Measurements from ENCODE around the gene UBE2Z. TPM values are rescaled to one million over a fixed set of nuclear protein-coding genes. Genes with fewer than 3 reads are reported as not detected.
A peak's percentile ranks its signal among the peaks of the same experiment; 100 is the strongest.

Gene UBE2Z
- total and polyA plus RNA-seq, 2 donors (not counting 1 experiment from before 2014, with no cell fraction given), result 56.2 to 121 TPM

DNA sequence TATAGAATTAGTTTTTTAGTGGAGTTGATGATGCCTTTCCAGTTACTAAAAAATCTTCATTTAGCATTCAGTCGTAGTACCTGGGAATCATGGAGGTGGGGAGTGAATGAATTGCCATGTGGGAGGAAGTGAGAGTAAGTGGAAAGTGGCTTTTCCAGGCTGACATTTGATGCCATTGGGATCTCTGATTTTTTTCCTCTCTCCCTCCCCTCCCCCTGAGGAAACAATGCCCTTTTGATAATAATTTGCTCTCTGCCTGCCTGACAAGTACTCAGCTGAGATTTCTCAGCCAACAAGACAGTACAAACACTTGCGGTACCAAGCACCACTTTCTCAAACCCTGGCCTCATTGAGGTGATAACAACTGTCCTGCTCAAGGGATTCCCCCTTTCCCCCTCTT lies 2.2 kb downstream of the UBE2Z start:
- H3K9me3 ChIP-seq (ENCODE audit: control extremely low read depth in 1 of 3, control insufficient read depth in 2 of 3, insufficient read depth in 1 of 3, low read length in 2 of 3), result no peaks in the 10 kb centered on the region
- peaks cover 61% of the 10 kb centered on the region for H4K20me1 ChIP-seq (ENCODE audit: control insufficient read depth, insufficient read depth, low read length, poor library complexity, severe bottlenecking)
- peaks cover 0 to 42% of the 10 kb centered on the region in 2 experiments for H3K36me3 ChIP-seq (replicated peaks in 1 of 2; ENCODE audit: control extremely low read depth in 1 of 2, control insufficient read depth in 1 of 2, extremely low read depth in 1 of 2, insufficient read depth in 2 of 2, low read length in 1 of 2)
- peak overlapping the region; percentile 84 for H3K4me2 ChIP-seq (replicated peaks; ENCODE audit: low read depth, low read length, poor library complexity, severe bottlenecking)
- H3K79me2 ChIP-seq (ENCODE audit: control insufficient read depth, insufficient read depth, low read length), result peaks cover 71% of the 10 kb centered on the region
- WGBS (ENCODE audit: insufficient coverage), result 86% methylated on average over 1 of the region's 2 CpGs
- H3K9ac ChIP-seq (ENCODE audit: low read length), result no peak overlapping the region
- no peak for TF ChIP-seq EZH2 (IDR thresholded peaks at IDR 0.05; ENCODE audit: borderline replicate concordance, insufficient read depth, low read depth, low read length, poor library complexity, severe bottlenecking)
- TF ChIP-seq, protein P1, sequence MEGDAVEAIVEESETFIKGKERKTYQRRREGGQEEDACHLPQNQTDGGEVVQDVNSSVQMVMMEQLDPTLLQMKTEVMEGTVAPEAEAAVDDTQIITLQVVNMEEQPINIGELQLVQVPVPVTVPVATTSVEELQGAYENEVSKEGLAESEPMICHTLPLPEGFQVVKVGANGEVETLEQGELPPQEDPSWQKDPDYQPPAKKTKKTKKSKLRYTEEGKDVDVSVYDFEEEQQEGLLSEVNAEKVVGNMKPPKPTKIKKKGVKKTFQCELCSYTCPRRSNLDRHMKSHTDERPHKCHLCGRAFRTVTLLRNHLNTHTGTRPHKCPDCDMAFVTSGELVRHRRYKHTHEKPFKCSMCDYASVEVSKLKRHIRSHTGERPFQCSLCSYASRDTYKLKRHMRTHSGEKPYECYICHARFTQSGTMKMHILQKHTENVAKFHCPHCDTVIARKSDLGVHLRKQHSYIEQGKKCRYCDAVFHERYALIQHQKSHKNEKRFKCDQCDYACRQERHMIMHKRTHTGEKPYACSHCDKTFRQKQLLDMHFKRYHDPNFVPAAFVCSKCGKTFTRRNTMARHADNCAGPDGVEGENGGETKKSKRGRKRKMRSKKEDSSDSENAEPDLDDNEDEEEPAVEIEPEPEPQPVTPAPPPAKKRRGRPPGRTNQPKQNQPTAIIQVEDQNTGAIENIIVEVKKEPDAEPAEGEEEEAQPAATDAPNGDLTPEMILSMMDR (IDR thresholded peaks at IDR 0.05), result no peak
- peak overlapping the region in 1 of 2 donors; percentile 82 for H3K27ac ChIP-seq (ENCODE audit: low read length in 2 of 2)
- no peak overlapping the region for H3K4me3 ChIP-seq (ENCODE audit: control extremely low read depth in 1 of 5, extremely low read depth in 1 of 5, insufficient read depth in 1 of 5, low read depth in 2 of 5, low read length in 4 of 5)
- Mint-ChIP-seq H3K27me3 (no peaks in the 10 kb centered on the region), H3K4me1 (peaks cover 62% of the 10 kb centered on the region), H3K27ac (peak overlapping the region; percentile 82), H3K9me3 (ENCODE audit: insufficient read depth) (no peaks in the 10 kb centered on the region), H3K4me3 (peak overlapping the region; percentile 92)
- ChIA-PET CTCF (interaction anchor here (0.8 kb wide), 1 partner anchor 26 kb away, joined by 3 read pairs; no protein-coding TSS in a partner anchor), POLR2A (no interaction called here)
- H2AFZ ChIP-seq (ENCODE audit: insufficient read depth, low read depth, low read length, poor library complexity, severe bottlenecking), result no peak overlapping the region
- intact Hi-C loops (cut with micrococcal nuclease), result no loop called here
- H3K27me3 ChIP-seq (replicated peaks in 1 of 4; ENCODE audit: control extremely low read depth in 1 of 4, control insufficient read depth in 3 of 4, insufficient read depth in 4 of 4, low read length in 3 of 4), result no peaks in the 10 kb centered on the region
- no peak for ATAC-seq (ENCODE audit: low read depth)
- no peak for DNase-seq
- peaks cover 36 to 41% of the 10 kb centered on the region in 2 donors for H3K4me1 ChIP-seq (ENCODE audit: control insufficient read depth in 2 of 2, insufficient read depth in 2 of 2, low read length in 2 of 2)

DNA sequence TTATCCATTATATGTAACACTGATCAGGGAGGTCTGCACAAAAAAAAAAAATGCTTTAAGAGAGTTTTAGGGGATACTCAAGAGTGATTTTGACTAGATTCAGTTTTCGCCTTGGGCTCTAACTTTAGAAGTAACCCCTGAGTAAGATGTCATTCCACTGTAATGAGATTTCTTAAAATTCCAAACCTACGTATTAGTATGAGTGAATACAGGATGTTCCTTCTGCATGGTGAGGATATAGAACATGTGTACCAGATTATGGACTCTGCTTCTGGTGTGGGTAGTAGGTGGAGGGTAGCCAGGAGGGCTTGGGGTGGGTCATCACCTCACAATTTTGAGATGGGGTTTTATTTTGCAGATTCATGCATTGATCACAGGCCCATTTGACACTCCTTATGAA lies 4.3 kb downstream of the UBE2Z start:
- Histone ChIP-seq H3K9ac (ENCODE audit: low read length) (no peak overlapping the region), H4K20me1 (ENCODE audit: control insufficient read depth, insufficient read depth, low read length, poor library complexity, severe bottlenecking) (peaks cover 66% of the 10 kb centered on the region), H3K27me3 (replicated peaks in 1 of 4; ENCODE audit: control extremely low read depth in 1 of 4, control insufficient read depth in 3 of 4, insufficient read depth in 4 of 4, low read length in 3 of 4) (no peaks in the 10 kb centered on the region), H3K4me2 (replicated peaks; ENCODE audit: low read depth, low read length, poor library complexity, severe bottlenecking) (no peak overlapping the region), H3K4me3 (ENCODE audit: control extremely low read depth in 1 of 5, extremely low read depth in 1 of 5, insufficient read depth in 1 of 5, low read depth in 2 of 5, low read length in 4 of 5) (no peak overlapping the region), H3K79me2 (ENCODE audit: control insufficient read depth, insufficient read depth, low read length) (peaks cover 72% of the 10 kb centered on the region), H2AFZ (ENCODE audit: insufficient read depth, low read depth, low read length, poor library complexity, severe bottlenecking) (no peak overlapping the region), H3K36me3 (replicated peaks in 1 of 2; ENCODE audit: control extremely low read depth in 1 of 2, control insufficient read depth in 1 of 2, extremely low read depth in 1 of 2, insufficient read depth in 2 of 2, low read length in 1 of 2) (peaks cover 2 to 55% of the 10 kb centered on the region in 2 experiments), H3K4me1 (ENCODE audit: control insufficient read depth in 2 of 2, insufficient read depth in 2 of 2, low read length in 2 of 2) (peaks cover 41 to 44% of the 10 kb centered on the region in 2 donors), H3K27ac (ENCODE audit: low read length in 2 of 2) (no peak overlapping the region), H3K9me3 (ENCODE audit: control extremely low read depth in 1 of 3, control insufficient read depth in 2 of 3, insufficient read depth in 1 of 3, low read length in 2 of 3) (no peaks in the 10 kb centered on the region)
- peak overlapping the region; percentile 1 for H3K4me3 Mint-ChIP-seq
- POLR2A ChIA-PET, result no interaction called here
- 100% methylated on average over 1 of the region's 2 CpGs for WGBS (ENCODE audit: insufficient coverage)
- DNase-seq (no peak), ATAC-seq (ENCODE audit: low read depth) (no peak)
- no peaks in the 10 kb centered on the region for H3K9me3 Mint-ChIP-seq (ENCODE audit: insufficient read depth)
- H3K27ac Mint-ChIP-seq, result peak overlapping the region; percentile 10
- CTCF ChIA-PET, result no interaction called here
- H3K27me3 Mint-ChIP-seq, result no peaks in the 10 kb centered on the region
- TF ChIP-seq, protein P1 (IDR thresholded peaks at IDR 0.05), result no peak
- no peak for TF ChIP-seq EZH2 (IDR thresholded peaks at IDR 0.05; ENCODE audit: borderline replicate concordance, insufficient read depth, low read depth, low read length, poor library complexity, severe bottlenecking)
- intact Hi-C loops (cut with micrococcal nuclease), result no loop called here
- peaks cover 70% of the 10 kb centered on the region for H3K4me1 Mint-ChIP-seq

All from B cell (primary cell).